Fibroblast of mammary gland (primary cell): ENCODE data around the gene CFAP92.

Experiments
- DNase-seq: peaks from one replicate; pipeline ENCODE4 v3.0.0-alpha.2; 2010; ENCODE audit warnings: low read depth
- H3K4me3 ChIP-seq: 2 replicates; pipeline ENCODE4 v1.5.1; 2011; ENCODE audit warnings: low read depth, mild to moderate bottlenecking, low read length, moderate library complexity; ENCODE audit not compliant: control insufficient read depth
- CTCF ChIP-seq: conservative IDR thresholded peaks from 2 replicates; pipeline ENCODE4 v1.5.1; 2011; ENCODE audit warnings: low read depth, low read length, inconsistent platforms; ENCODE audit not compliant: control insufficient read depth, insufficient read depth

The CFAP92 gene

GRCh38 chr3:128991355-128991895 is 2.5 kb downstream of the CFAP92 start:
- DNase-seq: no peak
- TF ChIP-seq CTCF: no peak
- H3K4me3 ChIP-seq: no peak overlapping the region

- no peak for DNase-seq
- no peak for TF ChIP-seq CTCF
- no peak overlapping the region for H3K4me3 ChIP-seq
These were observed 5.6 kb downstream of the CFAP92 start for GRCh38 chr3:128988286-128988685.

- TF ChIP-seq CTCF: no peak
- no peak for DNase-seq
- H3K4me3 ChIP-seq: no peak overlapping the region
These were observed 6.4 kb downstream of the CFAP92 start for GRCh38 chr3:128987302-128988100.

- TF ChIP-seq CTCF: no peak
- no peak overlapping the region for H3K4me3 ChIP-seq
- DNase-seq: peak; percentile 51
These were observed 9.3 kb downstream of the CFAP92 start for GRCh38 chr3:128984596-128984995.

GRCh38 chr3:128983293-128984069 is 10.4 kb downstream of the CFAP92 start:
- no peak overlapping the region for H3K4me3 ChIP-seq
- DNase-seq: no peak
- no peak for TF ChIP-seq CTCF

GRCh38 chr3:128975276-128975675 is 18.6 kb downstream of the CFAP92 start:
- DNase-seq: no peak
- TF ChIP-seq CTCF: no peak
- no peak overlapping the region for H3K4me3 ChIP-seq
